K562 (cell line): ENCODE measurements around the gene MKNK1. TPM values are rescaled to one million over a fixed set of nuclear protein-coding genes. Genes with fewer than 3 reads are reported as not detected.

Experiments
- CREB3L1 ChIP-seq: fragments of 450-650 bp; IDR thresholded peaks from 2 replicates; pipeline ENCODE4 v1.6.1; 2014; ENCODE audit warnings: low read depth, mild to moderate bottlenecking, moderate library complexity, borderline replicate concordance
- E2F8 ChIP-seq: fragments of 450-650 bp; IDR thresholded peaks from 2 replicates; pipeline ENCODE4 v1.7.1; 2018; ENCODE audit warnings: mild to moderate bottlenecking, low read depth; ENCODE audit not compliant: partially characterized antibody
- ILF3 ChIP-seq: fragments of 450-650 bp; IDR thresholded peaks from 2 replicates; pipeline ENCODE4 v1.6.1; 2018; ENCODE audit warnings: antibody characterized with exemption, mild to moderate bottlenecking, moderate library complexity, borderline replicate concordance
- MYBL2 ChIP-seq, 2 experiments: fragments of 450-650 bp in 1 of 2; sonication (generic) in 1 of 2; formaldehyde crosslinking in 1 of 2; IDR thresholded peaks; 2 replicates each; pipeline versions ENCODE4 v1.6.1 to v1.8.1; 2017 to 2022; ENCODE audit warnings: borderline replicate concordance in 1 of 2, inconsistent platforms in 1 of 2, low read depth in 1 of 2, mild to moderate bottlenecking in 1 of 2, missing genetic modification reagents in 1 of 2, moderate library complexity in 1 of 2
- PPARD ChIP-seq: fragments of 250-450 bp; sonication (Bioruptor Pico); IDR thresholded peaks from 2 replicates; pipeline ENCODE4 v1.8.0; 2022; ENCODE audit warnings: inconsistent platforms, mild to moderate bottlenecking, moderate library complexity
- PYGO2 ChIP-seq: fragments of 450-650 bp; IDR thresholded peaks from 2 replicates; pipeline ENCODE4 v1.6.1; 2016; ENCODE audit warnings: mild to moderate bottlenecking, missing genetic modification characterization, moderate library complexity, missing compliant biosample characterization
- RCOR1 ChIP-seq, 2 experiments: IDR thresholded peaks; 2 replicates each; pipeline ENCODE4 v1.6.1; 2012; ENCODE audit warnings: low read depth in 2 of 2, low read length in 2 of 2, borderline replicate concordance in 1 of 2, improper control_type of control experiment in 1 of 2
- SFPQ ChIP-seq: fragments of 200-400 bp; formaldehyde crosslinking; IDR thresholded peaks from 2 replicates; pipeline ENCODE4 v1.6.1; 2017; ENCODE audit warnings: mild to moderate bottlenecking, low read depth, low read length, moderate library complexity
- STAT5B ChIP-seq: fragments of 250-450 bp; sonication (Bioruptor Pico); IDR thresholded peaks from 2 replicates; pipeline ENCODE4 v1.8.0; 2021; ENCODE audit warnings: mild to moderate bottlenecking, inconsistent platforms
- TAF9B ChIP-seq: fragments of 450-650 bp; IDR thresholded peaks from 2 replicates; pipeline ENCODE4 v1.6.1; 2018; ENCODE audit warnings: mild to moderate bottlenecking; ENCODE audit not compliant: partially characterized antibody
- TCFL5 ChIP-seq: fragments of 250-450 bp; sonication (Bioruptor Pico); conservative IDR thresholded peaks from 2 replicates; pipeline ENCODE4 v1.6.1; 2021; ENCODE audit warnings: mild to moderate bottlenecking, moderate library complexity, matching md5 sums
- ZNF395 ChIP-seq: fragments of 200-800 bp; sonication (Bioruptor generic); IDR thresholded peaks from 2 replicates; pipeline ENCODE4 v1.6.1; 2017; ENCODE audit warnings: missing genetic modification characterization, missing compliant biosample characterization
- ZNF696 ChIP-seq: fragments of 250-450 bp; sonication (Bioruptor Pico); conservative IDR thresholded peaks from 2 replicates; pipeline ENCODE4 v1.4.0; 2020; ENCODE audit warnings: mild to moderate bottlenecking, moderate library complexity
- polyA plus RNA-seq, 8 experiments: library from polyadenylated mRNA; depleted of rRNA in 4 of 8; stranded (reverse) in 5 of 8; unstranded in 3 of 8; fragments of >200 nt; fragmentation: Nextera tagmentation in 2 of 8; fragmentation: Illumina TruSeq in 1 of 8; extraction: Ambion mirVana in 2 of 8; extraction: Trizol in 1 of 8; gene quantifications; 2 replicates each; pipeline versions ENCODE4 v1.2.1 to v1.2.3, GENCODE V29; 2011 to 2014; ENCODE audit warnings: inconsistent platforms in 1 of 8, missing spikeins in 1 of 8
- total RNA-seq, 7 experiments: library from RNA; depleted of rRNA in 6 of 7; stranded (reverse); fragments of >200 nt in 6 of 7; fragmentation: Illumina TruSeq in 2 of 7; extraction: Trizol in 2 of 7; gene quantifications; 2 replicates each; pipeline versions ENCODE4 v1.2.1 to v1.2.3, GENCODE V29; 2011 to 2021; ENCODE audit warnings: low replicate concordance in 1 of 7
- TF ChIP-seq, protein P1 (sequence below): fragments of 250-450 bp; sonication (Bioruptor Pico); IDR thresholded peaks from 2 replicates; pipeline ENCODE4 v1.4.0; 2020; ENCODE audit warnings: mild to moderate bottlenecking, moderate library complexity

The MKNK1 gene
- total and polyA plus RNA-seq, 9 of the 15 experiments (the other 6 are each of a cell fraction or from before 2014, with no cell fraction given) = 27.7 to 51.3 (median 43.7) TPM

- TF ChIP-seq E2F8 = peak; percentile 38
- TF ChIP-seq MYBL2 (IDR thresholded peaks at IDR 0.05; ENCODE audit: low read depth) = no peak
- TF ChIP-seq MYBL2 (CRISPR knock-in tag; IDR thresholded peaks at IDR 0.05; ENCODE audit: borderline replicate concordance) = no peak
- no peak for TF ChIP-seq CREB3L1
- TF ChIP-seq ZNF395 (CRISPR knock-in tag) = no peak
- no peak for TF ChIP-seq ILF3
- TF ChIP-seq, protein P1, sequence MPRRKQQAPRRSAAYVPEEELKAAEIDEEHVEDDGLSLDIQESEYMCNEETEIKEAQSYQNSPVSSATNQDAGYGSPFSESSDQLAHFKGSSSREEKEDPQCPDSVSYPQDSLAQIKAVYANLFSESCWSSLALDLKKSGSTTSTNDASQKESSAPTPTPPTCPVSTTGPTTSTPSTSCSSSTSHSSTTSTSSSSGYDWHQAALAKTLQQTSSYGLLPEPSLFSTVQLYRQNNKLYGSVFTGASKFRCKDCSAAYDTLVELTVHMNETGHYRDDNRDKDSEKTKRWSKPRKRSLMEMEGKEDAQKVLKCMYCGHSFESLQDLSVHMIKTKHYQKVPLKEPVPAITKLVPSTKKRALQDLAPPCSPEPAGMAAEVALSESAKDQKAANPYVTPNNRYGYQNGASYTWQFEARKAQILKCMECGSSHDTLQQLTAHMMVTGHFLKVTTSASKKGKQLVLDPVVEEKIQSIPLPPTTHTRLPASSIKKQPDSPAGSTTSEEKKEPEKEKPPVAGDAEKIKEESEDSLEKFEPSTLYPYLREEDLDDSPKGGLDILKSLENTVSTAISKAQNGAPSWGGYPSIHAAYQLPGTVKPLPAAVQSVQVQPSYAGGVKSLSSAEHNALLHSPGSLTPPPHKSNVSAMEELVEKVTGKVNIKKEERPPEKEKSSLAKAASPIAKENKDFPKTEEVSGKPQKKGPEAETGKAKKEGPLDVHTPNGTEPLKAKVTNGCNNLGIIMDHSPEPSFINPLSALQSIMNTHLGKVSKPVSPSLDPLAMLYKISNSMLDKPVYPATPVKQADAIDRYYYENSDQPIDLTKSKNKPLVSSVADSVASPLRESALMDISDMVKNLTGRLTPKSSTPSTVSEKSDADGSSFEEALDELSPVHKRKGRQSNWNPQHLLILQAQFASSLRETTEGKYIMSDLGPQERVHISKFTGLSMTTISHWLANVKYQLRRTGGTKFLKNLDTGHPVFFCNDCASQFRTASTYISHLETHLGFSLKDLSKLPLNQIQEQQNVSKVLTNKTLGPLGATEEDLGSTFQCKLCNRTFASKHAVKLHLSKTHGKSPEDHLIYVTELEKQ (CRISPR knock-in tag) = no peak
- TF ChIP-seq RCOR1 (IDR thresholded peaks at IDR 0.05; ENCODE audit: borderline replicate concordance in 1 of 2, low read depth in 2 of 2, low read length in 2 of 2) = no peak; a peak in 1 of 4 replicates
- TF ChIP-seq TAF9B = no peak
- TF ChIP-seq PYGO2 (tag) = no peak
- TF ChIP-seq STAT5B = no peak
- no peak for TF ChIP-seq ZNF696 (CRISPR knock-in tag)
- no peak for TF ChIP-seq PPARD (CRISPR knock-in tag)
- TF ChIP-seq TCFL5 (CRISPR knock-in tag) = no peak
- no peak for TF ChIP-seq SFPQ
Observed at GRCh38 chr1:46603858-46604549, at the start of gene MKNK1 (continued).
